ENCODE measurements around the gene PON3.

The PON3 gene

DNA sequence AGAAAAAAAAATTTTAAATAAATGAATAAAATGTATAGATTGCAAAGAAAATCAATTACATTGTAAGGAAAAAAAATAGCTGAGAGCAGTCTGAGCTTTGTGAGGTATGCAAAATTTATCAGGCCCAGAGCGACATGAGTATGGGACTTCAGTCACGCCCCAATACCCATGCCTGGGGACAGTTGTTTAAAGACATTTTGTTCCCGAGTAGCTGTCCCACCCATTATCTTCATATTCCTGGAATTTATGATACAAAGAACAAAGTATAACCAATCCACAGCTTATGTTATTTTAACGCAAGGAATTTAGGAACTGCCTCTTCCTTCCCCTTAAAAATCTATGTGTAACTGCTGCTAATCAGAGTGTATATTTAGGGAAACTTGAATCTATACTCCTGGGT, 40.2 kb upstream of the PON3 start:
- no peak for TF ChIP-seq CTCF (IDR thresholded peaks at IDR 0.05; ENCODE audit: poor library complexity, severe bottlenecking)
- Histone ChIP-seq H3K36me3 (ENCODE audit: low read depth) (0 out of 2 replicates have a peak, but pooled peaks cover 10% of the 10 kb centered on the region), H3K27ac (ENCODE audit: poor library complexity, severe bottlenecking) (no peak overlapping the region), H3K4me3 (ENCODE audit: severe bottlenecking) (no peak overlapping the region), H3K4me1 (ENCODE audit: insufficient read depth, poor library complexity, severe bottlenecking) (peaks cover 6% of the 10 kb centered on the region), H3K9me3 (ENCODE audit: severe bottlenecking) (no peaks in the 10 kb centered on the region), H3K27me3 (ENCODE audit: insufficient read depth, poor library complexity, severe bottlenecking) (no peaks in the 10 kb centered on the region)
- no peak for ATAC-seq (ENCODE audit: low read depth)
- DNase-seq (ENCODE audit: low spot score): no peak

DNA sequence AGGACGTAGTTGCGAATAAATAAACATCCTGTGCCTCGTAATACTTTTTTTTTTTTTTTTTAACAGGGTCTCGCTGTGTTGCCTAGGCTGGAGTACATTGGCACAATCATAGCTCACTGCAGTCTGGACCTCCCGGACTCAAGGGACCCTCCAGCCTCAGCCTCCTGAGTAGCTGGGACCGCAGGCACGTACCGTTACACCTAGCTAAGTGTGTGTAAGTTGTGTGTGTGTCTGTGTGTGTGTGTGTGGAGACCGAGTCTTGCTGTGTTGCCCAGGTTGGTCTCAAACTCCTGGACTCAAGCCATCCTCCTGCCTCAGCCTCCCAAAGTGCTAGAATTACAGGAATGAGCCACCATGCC, 39.2 kb upstream of the PON3 start:
- Histone ChIP-seq H3K27ac (ENCODE audit: poor library complexity, severe bottlenecking) (peak overlapping the region; percentile 52), H3K36me3 (ENCODE audit: low read depth) (0 out of 2 replicates have a peak, but pooled peaks cover 10% of the 10 kb centered on the region), H3K27me3 (ENCODE audit: insufficient read depth, poor library complexity, severe bottlenecking) (no peaks in the 10 kb centered on the region), H3K4me1 (ENCODE audit: insufficient read depth, poor library complexity, severe bottlenecking) (peaks cover 6% of the 10 kb centered on the region), H3K4me3 (ENCODE audit: severe bottlenecking) (peak overlapping the region; percentile 56), H3K9me3 (ENCODE audit: severe bottlenecking) (no peaks in the 10 kb centered on the region)
- DNase-seq (ENCODE audit: low spot score) (no peak), ATAC-seq (ENCODE audit: low read depth) (no peak)
- TF ChIP-seq CTCF (IDR thresholded peaks at IDR 0.05; ENCODE audit: poor library complexity, severe bottlenecking): no peak

GRCh38 chr7:95434557-95435421, 38.6 kb upstream of the PON3 start, which contains the start of gene PON2:
Gene PON2 (minus strand): TSS chr7:95435028. CDS start chr7:95434951, 77 bp downstream.
- no peaks in the 10 kb centered on the region for H3K27me3 ChIP-seq (ENCODE audit: insufficient read depth, poor library complexity, severe bottlenecking)
- DNase-seq (ENCODE audit: low spot score) (peak; percentile 56), ATAC-seq (ENCODE audit: low read depth) (peak; percentile 99)
- H3K4me1 ChIP-seq (ENCODE audit: insufficient read depth, poor library complexity, severe bottlenecking): peaks cover 6% of the 10 kb centered on the region
- peak within 1 kb of the TSS; percentile 52 for H3K27ac ChIP-seq (ENCODE audit: poor library complexity, severe bottlenecking)
- no peaks in the 10 kb centered on the region for H3K9me3 ChIP-seq (ENCODE audit: severe bottlenecking)
- 0 out of 2 replicates have a peak, but pooled peaks cover 10% of the 10 kb centered on the region for H3K36me3 ChIP-seq (ENCODE audit: low read depth)
- TF ChIP-seq CTCF (IDR thresholded peaks at IDR 0.05; ENCODE audit: poor library complexity, severe bottlenecking): no peak
- H3K4me3 ChIP-seq (ENCODE audit: severe bottlenecking): peak within 1 kb of the TSS; percentile 56

- TF ChIP-seq CTCF (IDR thresholded peaks at IDR 0.05; ENCODE audit: poor library complexity, severe bottlenecking): no peak
- ATAC-seq (ENCODE audit: low read depth) (no peak), DNase-seq (ENCODE audit: low spot score) (no peak)
- Histone ChIP-seq H3K36me3 (ENCODE audit: low read depth) (0 out of 2 replicates have a peak, but pooled peaks cover 10% of the 10 kb centered on the region), H3K4me3 (ENCODE audit: severe bottlenecking) (peak overlapping the region; percentile 56), H3K9me3 (ENCODE audit: severe bottlenecking) (no peaks in the 10 kb centered on the region), H3K27ac (ENCODE audit: poor library complexity, severe bottlenecking) (peak overlapping the region; percentile 52), H3K4me1 (ENCODE audit: insufficient read depth, poor library complexity, severe bottlenecking) (peaks cover 6% of the 10 kb centered on the region), H3K27me3 (ENCODE audit: insufficient read depth, poor library complexity, severe bottlenecking) (no peaks in the 10 kb centered on the region)
These were observed 37.9 kb upstream of the PON3 start for GRCh38 chr7:95433952-95434556.

Data from RWPE2 (cell line).